ENCODE results near the gene MAP4K2.

The MAP4K2 gene

DNA sequence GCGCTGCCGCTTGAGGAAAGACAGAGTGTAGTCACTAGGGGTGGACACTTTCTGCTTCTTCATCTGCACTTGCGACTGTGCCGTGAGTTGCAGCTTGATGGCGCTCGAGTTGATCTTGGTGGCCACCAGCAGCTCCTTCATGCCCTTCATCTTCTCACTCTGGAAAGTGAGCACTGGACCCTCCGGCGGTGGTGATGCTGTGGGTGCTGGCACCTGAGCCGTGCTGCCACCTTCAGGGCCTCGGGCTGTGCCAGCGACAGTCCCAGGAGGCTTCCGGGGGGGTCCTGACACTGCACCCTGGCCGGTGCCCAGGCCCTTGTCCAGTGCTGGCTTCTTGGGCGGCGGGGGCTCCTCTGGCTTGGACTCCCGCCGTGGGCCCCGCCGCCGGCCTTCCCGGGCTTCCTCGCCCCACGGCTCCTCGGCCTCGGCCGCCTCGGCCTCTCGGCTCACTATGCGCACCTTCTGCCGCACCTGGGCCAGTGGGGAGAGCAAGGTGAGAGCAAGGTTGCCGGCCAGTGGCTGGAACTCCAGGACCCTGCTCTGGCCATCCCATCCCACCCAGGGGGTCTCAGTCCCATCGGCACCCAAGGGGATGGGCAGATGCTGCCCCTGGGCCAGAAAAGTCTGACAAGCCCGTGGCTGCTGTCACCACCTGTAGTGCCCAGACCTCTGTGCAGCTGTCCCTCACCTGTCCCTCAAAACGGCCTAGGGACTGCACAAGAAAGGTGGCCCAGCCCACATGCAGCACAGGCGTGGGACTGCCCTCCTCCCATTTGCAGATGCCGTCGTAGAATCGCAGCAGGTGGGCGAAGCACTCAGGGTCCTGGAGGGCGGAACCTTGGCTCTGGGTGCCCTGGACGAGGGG is 1.6 kb upstream of the MAP4K2 start:
- peaks cover 28% of the 10 kb centered on the region for H3K36me3 ChIP-seq (ENCODE audit: insufficient read depth, low read length)
- H3K27me3 ChIP-seq (ENCODE audit: control insufficient read depth, insufficient read depth, low read length): no peaks in the 10 kb centered on the region
- H3K9me3 ChIP-seq (replicated peaks; ENCODE audit: low read length): no peaks in the 10 kb centered on the region
- H3K9ac ChIP-seq (ENCODE audit: low read depth, low read length): no peak overlapping the region
- peaks cover 14% of the 10 kb centered on the region for H3K4me1 ChIP-seq (ENCODE audit: control insufficient read depth, insufficient read depth, low read length)
- H3K4me3 ChIP-seq (ENCODE audit: low read length): no peak overlapping the region
- peak overlapping the region; percentile 96 for H3K4me2 ChIP-seq (ENCODE audit: low read length)

- Histone ChIP-seq H3K4me1 (ENCODE audit: control insufficient read depth, insufficient read depth, low read length) (peaks cover 8% of the 10 kb centered on the region), H3K36me3 (ENCODE audit: insufficient read depth, low read length) (peaks cover 28% of the 10 kb centered on the region), H3K4me3 (ENCODE audit: low read length) (peak overlapping the region; percentile 77), H3K9ac (ENCODE audit: low read depth, low read length) (peak overlapping the region; percentile 86), H3K4me2 (ENCODE audit: low read length) (peak overlapping the region; percentile 96), H3K27me3 (ENCODE audit: control insufficient read depth, insufficient read depth, low read length) (no peaks in the 10 kb centered on the region), H3K9me3 (replicated peaks; ENCODE audit: low read length) (no peaks in the 10 kb centered on the region)
Measured at GRCh38 chr11:64803846-64804345, 882 bp upstream of the MAP4K2 start.

DNA sequence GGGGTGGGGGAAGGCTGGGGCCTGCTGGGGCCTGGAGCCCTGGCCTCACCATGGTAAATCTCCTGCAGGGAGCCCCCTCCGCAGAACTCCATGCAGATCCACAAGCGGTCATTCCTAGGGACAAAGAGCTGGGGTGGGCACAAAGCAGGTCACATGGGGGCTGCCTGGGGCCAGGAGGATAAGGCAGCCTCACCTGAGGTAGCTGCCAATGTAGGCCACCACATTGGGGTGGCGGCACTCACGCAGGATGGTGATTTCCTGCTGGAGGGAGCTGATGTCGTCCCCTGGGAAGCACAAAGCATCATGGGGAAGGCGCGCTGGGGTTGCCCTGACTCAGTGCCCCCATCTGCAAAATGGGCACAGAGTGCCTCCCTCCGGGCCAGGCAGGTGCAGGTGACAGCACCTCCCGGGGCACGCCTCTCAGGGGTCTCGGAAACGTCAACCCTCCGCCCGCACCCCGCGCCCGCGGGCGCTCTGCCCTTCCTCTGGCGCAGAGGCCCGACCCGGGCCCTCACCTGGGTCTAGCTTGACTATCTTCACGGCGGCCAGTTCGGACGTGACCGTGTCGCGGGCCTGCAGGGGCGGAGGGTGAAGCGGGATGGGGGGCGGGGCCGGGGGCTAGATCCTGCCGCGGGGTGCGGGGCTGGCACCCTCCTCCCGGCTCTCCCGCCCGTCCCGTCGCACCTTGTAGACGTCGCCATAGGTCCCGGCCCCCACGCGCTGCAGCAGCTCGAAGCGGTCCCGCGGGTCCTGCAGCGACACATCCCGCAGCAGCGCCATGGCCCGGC is 450 bp downstream of the MAP4K2 start:
- peaks cover 19% of the 10 kb centered on the region for H3K36me3 ChIP-seq (ENCODE audit: insufficient read depth, low read length)
- no peaks in the 10 kb centered on the region for H3K9me3 ChIP-seq (replicated peaks; ENCODE audit: low read length)
- peaks cover 8% of the 10 kb centered on the region for H3K4me1 ChIP-seq (ENCODE audit: control insufficient read depth, insufficient read depth, low read length)
- H3K9ac ChIP-seq (ENCODE audit: low read depth, low read length): no peak overlapping the region
- peak overlapping the region; percentile 77 for H3K4me3 ChIP-seq (ENCODE audit: low read length)
- H3K27me3 ChIP-seq (ENCODE audit: control insufficient read depth, insufficient read depth, low read length): no peaks in the 10 kb centered on the region
- H3K4me2 ChIP-seq (ENCODE audit: low read length): peak overlapping the region; percentile 96

GRCh38 chr11:64801561-64802369 is 1.2 kb downstream of the MAP4K2 start:
- Histone ChIP-seq H3K4me3 (ENCODE audit: low read length) (no peak overlapping the region), H3K4me1 (ENCODE audit: control insufficient read depth, insufficient read depth, low read length) (peaks cover 8% of the 10 kb centered on the region), H3K36me3 (ENCODE audit: insufficient read depth, low read length) (peaks cover 16% of the 10 kb centered on the region), H3K9me3 (replicated peaks; ENCODE audit: low read length) (no peaks in the 10 kb centered on the region), H3K4me2 (ENCODE audit: low read length) (no peak overlapping the region), H3K9ac (ENCODE audit: low read depth, low read length) (no peak overlapping the region), H3K27me3 (ENCODE audit: control insufficient read depth, insufficient read depth, low read length) (no peaks in the 10 kb centered on the region)

- peaks cover 8% of the 10 kb centered on the region for H3K4me1 ChIP-seq (ENCODE audit: control insufficient read depth, insufficient read depth, low read length)
- no peaks in the 10 kb centered on the region for H3K9me3 ChIP-seq (replicated peaks; ENCODE audit: low read length)
- no peak overlapping the region for H3K4me3 ChIP-seq (ENCODE audit: low read length)
- H3K9ac ChIP-seq (ENCODE audit: low read depth, low read length): no peak overlapping the region
- no peaks in the 10 kb centered on the region for H3K27me3 ChIP-seq (ENCODE audit: control insufficient read depth, insufficient read depth, low read length)
- peaks cover 16% of the 10 kb centered on the region for H3K36me3 ChIP-seq (ENCODE audit: insufficient read depth, low read length)
- H3K4me2 ChIP-seq (ENCODE audit: low read length): no peak overlapping the region
Measured at GRCh38 chr11:64801158-64801464, 1.9 kb downstream of the MAP4K2 start.

GRCh38 chr11:64800303-64801157 is 2.5 kb downstream of the MAP4K2 start:
- H3K36me3 ChIP-seq (ENCODE audit: insufficient read depth, low read length): peaks cover 15% of the 10 kb centered on the region
- no peak overlapping the region for H3K4me2 ChIP-seq (ENCODE audit: low read length)
- H3K27me3 ChIP-seq (ENCODE audit: control insufficient read depth, insufficient read depth, low read length): no peaks in the 10 kb centered on the region
- H3K9me3 ChIP-seq (replicated peaks; ENCODE audit: low read length): no peaks in the 10 kb centered on the region
- H3K9ac ChIP-seq (ENCODE audit: low read depth, low read length): no peak overlapping the region
- H3K4me3 ChIP-seq (ENCODE audit: low read length): no peak overlapping the region
- H3K4me1 ChIP-seq (ENCODE audit: control insufficient read depth, insufficient read depth, low read length): peaks cover 8% of the 10 kb centered on the region

DNA sequence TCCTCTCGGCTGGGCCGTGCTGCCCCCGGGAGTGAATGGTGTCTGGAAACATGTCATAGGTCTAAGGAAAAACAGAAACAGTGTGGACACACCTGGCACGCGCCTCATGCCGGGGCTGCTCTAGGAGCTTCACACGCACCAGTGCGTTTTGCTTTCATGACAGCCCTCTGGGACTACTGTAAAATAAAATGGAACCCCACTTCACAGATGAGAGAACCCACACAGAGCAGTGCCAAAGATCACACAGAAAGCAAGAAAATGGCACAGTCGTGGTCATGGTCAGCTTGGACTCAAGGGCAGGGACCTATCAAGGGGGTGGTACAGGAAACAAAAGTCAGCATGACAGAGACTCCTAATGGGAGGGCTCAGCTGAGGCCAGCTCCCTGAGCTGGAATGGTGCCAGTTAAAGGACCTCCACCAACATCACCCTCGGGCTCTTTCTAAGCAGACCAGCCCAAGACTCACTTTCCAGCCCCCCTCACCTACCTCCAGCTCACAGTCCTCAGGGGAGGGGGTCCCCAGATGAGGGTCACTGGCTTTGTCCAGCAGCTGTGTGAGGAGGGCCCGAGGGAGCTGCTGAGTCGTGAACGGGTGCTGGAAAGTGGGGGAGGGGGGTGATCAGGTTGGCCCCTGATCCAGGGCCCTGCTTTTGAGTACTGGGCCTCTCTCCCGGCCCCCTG is 3.3 kb downstream of the MAP4K2 start:
- H3K4me3 ChIP-seq (ENCODE audit: low read length): no peak overlapping the region
- peaks cover 8% of the 10 kb centered on the region for H3K4me1 ChIP-seq (ENCODE audit: control insufficient read depth, insufficient read depth, low read length)

GRCh38 chr11:64799256-64799622 is 3.8 kb downstream of the MAP4K2 start:
- Histone ChIP-seq H3K36me3 (ENCODE audit: insufficient read depth, low read length) (peaks cover 3% of the 10 kb centered on the region), H3K4me1 (ENCODE audit: control insufficient read depth, insufficient read depth, low read length) (peaks cover 7% of the 10 kb centered on the region), H3K4me2 (ENCODE audit: low read length) (no peak overlapping the region), H3K9me3 (replicated peaks; ENCODE audit: low read length) (no peaks in the 10 kb centered on the region), H3K27me3 (ENCODE audit: control insufficient read depth, insufficient read depth, low read length) (no peaks in the 10 kb centered on the region), H3K4me3 (ENCODE audit: low read length) (no peak overlapping the region), H3K9ac (ENCODE audit: low read depth, low read length) (no peak overlapping the region)

More for the DNA sequence above, 3.3 kb downstream of the MAP4K2 start:
- no peak overlapping the region for H3K4me2 ChIP-seq (ENCODE audit: low read length)
- peaks cover 8% of the 10 kb centered on the region for H3K36me3 ChIP-seq (ENCODE audit: insufficient read depth, low read length)
- H3K9me3 ChIP-seq (replicated peaks; ENCODE audit: low read length): no peaks in the 10 kb centered on the region
- H3K9ac ChIP-seq (ENCODE audit: low read depth, low read length): no peak overlapping the region
- H3K27me3 ChIP-seq (ENCODE audit: control insufficient read depth, insufficient read depth, low read length): no peaks in the 10 kb centered on the region

GRCh38 chr11:64796757-64797541 is 6.1 kb downstream of the MAP4K2 start:
- H3K9ac ChIP-seq (ENCODE audit: low read depth, low read length): no peak overlapping the region
- H3K9me3 ChIP-seq (replicated peaks; ENCODE audit: low read length): no peaks in the 10 kb centered on the region
- no peak overlapping the region for H3K4me2 ChIP-seq (ENCODE audit: low read length)
- H3K27me3 ChIP-seq (ENCODE audit: control insufficient read depth, insufficient read depth, low read length): no peaks in the 10 kb centered on the region
- no peak overlapping the region for H3K4me3 ChIP-seq (ENCODE audit: low read length)
- no peaks in the 10 kb centered on the region for H3K4me1 ChIP-seq (ENCODE audit: control insufficient read depth, insufficient read depth, low read length)
- no peaks in the 10 kb centered on the region for H3K36me3 ChIP-seq (ENCODE audit: insufficient read depth, low read length)

Measured in skeletal muscle satellite cell (primary cell).